GM19468 (cell line): ENCODE measurements around the gene MLC1.

Experiments
- ATAC-seq: cut with Tn5 transposase; IDR thresholded peaks from one replicate; pipeline ENCODE4 v1.9.1; 2021; ENCODE audit warnings: mild to moderate bottlenecking, moderate library complexity, moderate number of reproducible peaks; ENCODE audit not compliant: unreplicated experiment; ENCODE audit errors: extremely low read depth

The MLC1 gene

DNA sequence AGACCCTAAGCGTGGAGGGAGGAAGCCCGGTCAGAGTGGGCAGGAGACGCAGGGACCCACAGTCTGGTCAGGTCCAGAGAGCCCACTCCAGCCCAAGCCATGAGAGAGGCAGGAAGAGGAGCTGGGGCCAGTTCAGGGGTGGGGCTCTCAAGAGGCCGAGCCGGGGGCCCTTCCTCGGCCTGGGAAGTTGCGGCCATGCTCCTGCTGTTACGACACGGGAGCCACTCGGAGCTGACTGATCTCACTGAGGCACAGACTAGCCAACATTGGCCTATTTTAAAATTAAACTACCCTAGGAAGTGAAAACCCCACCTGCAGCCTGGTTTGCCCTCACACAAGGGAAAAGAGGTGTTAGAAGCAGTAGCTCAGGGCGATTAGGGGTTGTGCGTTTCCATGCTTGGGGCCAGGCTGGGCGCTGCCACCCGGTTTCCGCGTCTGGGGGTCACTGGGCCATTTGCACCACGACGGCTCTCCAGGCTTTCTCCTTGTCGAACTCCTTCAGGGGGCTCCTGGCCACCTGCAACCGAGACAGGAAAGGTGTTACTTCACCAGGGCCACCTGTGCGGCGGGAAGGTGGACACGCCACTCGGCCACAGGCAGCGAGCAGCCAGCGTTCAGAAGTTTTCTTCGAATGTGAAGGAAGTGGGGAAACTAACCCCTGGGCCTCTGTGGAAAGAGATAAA, 23.9 kb downstream of the MLC1 start:
- no peak for ATAC-seq

DNA sequence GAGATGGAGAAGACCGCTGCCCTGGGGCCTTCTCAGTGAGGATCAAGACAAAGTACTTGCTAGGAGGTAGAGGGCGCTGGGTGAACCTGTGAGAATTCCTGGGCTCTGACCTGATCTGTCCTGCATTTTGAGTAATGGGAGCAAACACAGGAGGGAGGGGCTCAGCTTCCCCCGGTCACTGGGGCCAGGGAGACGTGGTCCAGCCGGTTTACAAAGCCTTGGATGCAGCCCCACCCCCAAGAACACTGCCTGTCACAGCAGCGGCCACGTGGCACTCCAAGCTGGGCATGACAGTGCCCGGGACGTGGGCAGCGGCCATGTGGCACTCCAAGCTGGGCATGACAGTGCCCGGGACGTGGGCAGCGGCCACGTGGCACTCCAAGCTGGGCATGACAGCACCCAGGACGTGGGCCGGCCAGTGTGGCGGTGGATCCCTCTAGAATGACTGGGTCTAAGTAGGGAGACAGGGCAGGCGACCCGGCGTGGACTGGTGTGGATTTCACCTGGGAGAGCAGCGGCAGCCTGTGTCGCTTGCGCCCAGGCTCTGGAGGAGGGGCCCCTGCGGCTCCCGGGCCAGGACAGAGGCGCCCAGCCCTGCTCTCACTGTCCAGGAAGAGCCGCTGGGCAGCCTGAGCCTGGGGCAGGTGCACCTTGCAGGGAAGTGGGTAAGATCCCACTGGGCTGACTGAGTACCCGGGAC, 24.6 kb downstream of the MLC1 start:
- no peak for ATAC-seq

DNA sequence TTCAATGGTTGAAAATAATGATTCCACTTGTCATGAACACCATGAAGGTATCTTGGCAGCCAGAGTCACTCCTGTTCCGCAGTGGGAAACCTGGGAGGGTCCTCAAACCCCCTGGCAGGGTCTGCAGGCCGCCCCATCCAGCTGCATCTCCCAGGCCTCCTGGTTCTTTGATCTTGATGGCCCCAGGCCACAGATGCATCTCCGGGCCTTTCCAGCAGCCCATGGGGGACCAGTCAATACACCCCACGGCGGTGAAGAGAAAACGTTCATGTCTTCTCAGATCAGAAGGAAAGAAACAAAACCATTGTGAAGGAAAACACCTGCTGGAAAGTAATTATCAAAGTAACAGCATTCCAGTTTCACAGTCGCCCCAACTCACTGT, 25.4 kb downstream of the MLC1 start:
- no peak for ATAC-seq

DNA sequence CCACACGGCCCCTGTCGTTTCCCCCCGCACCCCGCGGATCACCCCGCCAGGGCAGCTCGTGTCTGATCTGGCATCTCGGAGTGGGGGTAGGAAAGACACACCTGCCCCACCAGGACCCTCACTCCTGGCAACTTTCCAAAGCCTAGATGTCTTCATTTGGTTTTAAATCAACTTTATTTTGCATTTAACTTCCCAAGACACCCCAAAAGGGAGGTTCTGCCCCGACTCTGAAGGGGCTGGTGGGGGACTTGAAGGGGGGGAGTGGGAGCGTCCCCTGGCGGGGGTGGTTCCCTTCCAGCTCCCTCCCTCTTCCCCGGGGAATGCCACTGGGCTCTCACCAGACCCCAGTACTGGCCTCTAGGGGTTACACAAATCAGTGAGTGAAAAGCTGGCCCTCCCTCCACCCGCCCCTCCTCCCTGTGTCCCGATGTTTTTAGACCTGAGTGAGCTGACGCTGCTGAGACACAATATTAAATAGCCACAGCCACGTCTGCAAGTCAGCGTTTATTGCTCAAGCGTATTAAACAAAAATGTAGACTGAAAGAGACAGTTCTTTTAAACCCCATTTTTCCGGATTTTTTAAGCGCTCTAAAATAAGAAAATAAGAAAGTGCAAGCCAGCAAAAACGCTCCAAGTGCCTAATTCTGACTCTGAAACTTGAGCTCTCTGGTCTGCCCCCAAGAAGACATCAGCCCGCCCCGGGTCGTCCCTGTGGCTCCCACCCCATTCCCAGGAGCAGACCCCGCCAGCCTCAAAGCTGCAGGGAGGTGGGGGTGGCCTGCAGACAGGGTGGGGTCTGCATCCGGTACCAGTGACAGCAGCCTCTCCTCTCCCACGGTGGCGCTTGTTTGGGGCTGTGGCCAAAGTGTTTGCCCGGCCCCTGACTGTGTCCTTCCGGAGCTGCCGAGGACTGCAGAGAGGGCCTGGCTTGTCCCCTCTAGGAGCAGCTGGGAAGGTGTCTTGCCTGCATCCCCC, 26.0 kb downstream of the MLC1 start:
- ATAC-seq = no peak

DNA sequence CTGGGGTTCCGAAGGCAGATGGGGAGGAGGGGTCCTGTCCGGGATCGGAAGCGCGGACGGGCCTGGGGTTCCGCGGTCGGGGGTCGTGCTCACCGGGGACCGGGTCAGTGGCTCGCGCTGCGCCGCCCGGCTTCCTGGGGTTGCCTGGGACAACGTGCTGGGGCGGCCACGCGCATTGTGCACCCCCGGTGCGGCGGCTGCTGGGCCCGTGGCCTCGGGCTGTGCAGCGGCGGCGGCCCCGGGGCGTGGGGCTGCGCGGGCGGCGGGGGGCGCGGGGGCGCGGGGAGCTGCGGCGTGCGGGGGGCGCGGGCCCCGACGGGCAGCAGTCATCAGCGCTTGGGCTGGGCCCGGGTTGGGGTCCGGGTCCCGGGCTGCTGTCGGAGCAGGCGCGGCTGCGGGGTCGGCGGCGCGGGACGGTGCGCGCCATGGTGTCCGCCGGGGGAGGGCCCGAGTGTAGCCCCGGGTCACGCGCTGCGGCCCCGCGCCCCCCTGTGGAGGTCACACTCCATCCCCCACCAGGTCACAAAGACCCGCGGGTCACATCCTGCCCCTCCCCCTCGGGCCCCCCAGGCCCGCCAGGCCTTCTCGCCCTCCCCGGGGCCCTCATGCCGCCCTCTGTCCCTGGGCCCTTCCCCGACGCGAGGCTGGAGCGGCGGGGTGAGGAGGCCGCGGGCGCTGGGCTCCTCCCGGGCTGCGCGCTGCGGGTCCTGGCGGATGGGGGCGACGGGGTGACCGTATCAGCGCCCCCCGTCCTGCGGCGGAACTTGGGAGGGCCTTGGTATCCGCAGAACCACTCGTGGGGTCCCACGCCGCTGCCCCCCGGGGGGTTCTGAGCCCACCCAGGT, 26.9 kb downstream of the MLC1 start, which contains the start of gene TTLL8:
Gene TTLL8 (minus strand): TSS at position 238 of the 845 bp plus-strand sequence.
- ATAC-seq = no peak

DNA sequence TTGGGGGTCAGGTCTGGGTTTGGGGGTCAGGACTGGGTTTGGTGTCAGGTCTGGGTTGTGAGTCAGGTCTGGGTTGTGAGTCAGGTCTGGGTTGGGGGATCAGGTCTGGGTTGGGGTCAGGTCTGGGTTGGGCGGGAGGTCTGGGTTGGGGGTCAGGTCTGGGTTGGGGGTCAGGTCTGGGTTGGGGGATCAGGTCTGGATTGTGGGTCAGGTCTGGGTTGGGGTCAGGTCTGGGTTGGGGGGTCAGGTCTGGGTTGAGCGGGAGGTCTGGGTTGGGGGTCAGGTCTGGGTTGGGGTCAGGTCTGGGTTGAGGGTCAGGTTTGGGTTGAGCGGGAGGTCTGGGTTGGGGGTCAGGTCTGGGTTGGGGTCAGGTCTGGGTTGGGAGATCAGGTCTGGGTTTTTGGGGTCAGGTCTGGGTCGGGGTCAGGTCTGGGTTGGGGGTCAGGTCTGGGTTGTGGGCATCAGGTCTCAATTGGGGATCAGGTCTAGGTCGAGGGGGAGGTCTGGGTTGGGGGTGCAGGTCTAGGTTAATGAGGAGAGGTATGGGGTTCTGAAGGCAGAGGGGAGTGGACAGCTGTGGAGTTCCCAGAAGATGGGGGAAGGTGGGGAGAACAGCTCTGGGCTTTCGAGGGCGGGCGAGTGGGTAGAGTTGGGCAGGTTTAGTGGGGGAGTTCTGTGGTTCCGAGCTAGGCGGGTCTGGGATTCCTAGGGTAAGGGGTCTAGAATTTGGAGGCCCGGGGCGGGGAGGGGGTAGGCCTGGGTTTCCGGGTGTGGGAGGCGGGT, 27.8 kb downstream of the MLC1 start:
- no peak for ATAC-seq

DNA sequence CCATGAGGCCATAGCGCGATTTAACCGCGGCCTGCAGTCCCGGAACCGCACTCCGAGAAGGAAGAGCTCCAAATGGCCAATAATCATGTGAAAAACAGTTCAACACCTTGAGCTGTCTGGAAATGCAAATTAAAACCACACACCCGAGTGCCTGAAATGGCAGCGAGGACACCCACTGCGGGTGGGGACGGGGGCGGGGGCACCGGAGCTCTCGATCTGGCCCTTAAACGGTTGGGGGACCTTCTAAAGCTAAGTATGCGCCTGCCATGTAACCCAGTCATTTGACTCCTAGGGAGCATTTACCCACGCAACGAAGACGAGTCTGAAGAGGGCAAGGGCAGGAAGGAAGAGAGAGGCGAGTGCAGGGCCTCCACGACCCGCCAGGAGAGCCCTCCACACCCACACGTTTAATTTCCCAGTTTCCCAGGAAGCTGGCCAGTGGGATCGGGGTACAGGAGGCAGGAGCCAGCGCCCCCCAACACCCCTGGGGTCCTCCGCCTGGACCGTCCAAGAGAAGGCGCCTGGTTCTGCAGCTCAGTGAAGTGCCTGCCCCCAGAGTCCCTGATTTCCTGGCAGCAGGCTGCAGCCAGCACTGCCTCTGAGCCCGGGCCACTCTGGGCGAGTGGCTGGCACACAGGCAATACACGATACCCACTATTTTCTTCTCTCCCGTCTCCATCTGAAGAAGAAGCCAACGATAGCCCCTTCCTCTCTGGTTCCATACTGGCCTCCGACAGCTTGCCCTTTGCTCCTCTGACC, 28.8 kb downstream of the MLC1 start:
- no peak for ATAC-seq

DNA sequence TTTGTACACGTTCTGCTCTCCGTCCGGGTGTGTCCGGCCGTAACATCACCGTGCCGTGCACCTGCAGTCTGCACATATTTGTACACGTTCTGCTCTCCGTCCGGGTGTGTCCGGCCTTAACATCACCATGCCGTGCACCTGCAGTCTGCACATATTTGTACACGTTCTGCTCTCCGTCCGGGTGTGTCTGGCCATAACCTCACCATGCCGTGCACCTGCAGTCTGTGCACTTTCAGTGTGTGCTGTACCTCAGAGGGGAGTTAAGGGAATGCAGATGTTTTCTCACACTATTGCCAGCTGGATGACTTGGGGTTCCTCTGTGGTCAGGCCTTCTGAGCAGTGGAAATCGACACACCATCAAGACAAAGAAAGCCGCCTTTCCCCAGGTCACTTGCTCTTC, 31.4 kb downstream of the MLC1 start:
- no peak for ATAC-seq

DNA sequence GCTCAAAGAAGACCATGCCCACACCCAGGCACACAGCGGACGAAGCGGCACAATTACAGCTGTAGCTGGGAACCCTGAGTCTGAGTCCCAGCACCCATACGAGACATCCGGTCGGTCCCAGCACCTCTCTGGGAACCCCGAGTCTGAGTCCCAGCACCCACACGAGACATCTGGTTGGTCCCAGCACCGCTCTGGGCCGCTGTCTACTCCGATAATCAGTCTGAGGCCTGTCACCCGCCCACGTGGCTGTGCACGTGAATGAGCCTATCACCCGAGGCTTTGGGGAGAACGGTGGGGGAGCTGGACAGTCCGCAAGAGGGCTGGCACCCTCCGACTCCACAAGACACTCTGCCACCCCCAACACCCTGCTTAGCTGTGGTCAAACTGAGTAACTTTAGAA, 33.3 kb downstream of the MLC1 start:
- no peak for ATAC-seq

DNA sequence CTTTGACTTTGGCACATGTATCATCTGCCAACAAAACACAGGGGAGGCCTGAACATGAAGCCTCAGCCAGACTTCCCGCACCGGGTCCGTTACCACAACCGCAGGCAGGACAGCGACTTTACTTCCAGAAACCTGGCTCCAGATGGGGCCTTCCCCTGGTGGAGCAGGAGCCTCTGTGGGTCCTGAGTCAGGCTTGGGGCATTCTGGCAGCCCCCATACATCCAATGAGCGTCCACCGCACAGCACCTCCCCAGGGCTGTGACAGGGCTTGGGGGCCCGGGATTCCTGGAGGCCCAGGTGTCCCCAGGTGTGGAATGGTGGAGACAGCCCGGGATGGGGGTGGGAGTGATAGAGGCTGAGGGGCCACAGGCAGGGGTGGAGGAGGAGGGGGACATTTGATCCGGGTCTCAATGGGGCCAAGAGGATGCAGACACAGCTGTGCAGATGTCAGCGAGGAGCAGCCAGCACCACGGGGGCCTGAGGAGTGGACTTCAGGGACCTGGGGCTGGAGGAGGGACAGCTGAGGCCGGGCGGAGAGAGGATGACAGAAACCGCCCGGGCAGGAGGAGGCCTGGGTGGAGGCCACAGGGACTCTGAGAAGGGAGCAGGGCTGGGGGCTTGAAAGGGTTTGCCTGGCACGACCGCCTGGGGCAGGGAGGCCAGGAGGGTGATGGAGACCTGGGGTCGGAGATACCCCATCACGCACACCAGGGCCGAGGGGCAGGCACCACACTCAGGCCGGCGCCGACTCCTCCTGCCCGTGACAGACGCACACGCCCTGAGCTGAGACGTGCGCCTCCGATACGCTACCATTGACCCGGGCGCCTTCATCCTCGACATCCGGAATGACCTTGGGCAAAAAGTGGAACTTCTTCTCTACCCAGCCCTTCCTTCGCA, 35.7 kb downstream of the MLC1 start:
- no peak for ATAC-seq

DNA sequence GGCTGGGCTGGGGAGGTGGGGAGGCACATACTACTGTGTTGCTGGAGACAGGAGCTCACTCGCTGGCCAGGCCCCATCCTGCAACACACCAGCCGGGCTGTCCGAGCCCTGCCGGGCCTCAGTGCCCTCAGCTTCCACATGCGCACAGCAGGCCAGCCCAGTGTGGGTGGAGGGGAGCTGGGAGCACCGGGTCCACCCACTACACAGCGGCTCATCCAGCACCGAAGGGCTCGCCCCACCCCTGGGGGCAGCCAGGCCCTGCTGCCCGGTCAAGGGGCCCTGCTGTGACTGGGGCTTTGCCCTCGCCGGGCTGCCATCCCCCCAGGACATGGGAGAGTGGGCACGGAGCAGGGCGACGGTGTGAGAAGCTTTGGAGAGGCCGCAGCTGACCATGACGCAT, 36.4 kb downstream of the MLC1 start:
- ATAC-seq = no peak

DNA sequence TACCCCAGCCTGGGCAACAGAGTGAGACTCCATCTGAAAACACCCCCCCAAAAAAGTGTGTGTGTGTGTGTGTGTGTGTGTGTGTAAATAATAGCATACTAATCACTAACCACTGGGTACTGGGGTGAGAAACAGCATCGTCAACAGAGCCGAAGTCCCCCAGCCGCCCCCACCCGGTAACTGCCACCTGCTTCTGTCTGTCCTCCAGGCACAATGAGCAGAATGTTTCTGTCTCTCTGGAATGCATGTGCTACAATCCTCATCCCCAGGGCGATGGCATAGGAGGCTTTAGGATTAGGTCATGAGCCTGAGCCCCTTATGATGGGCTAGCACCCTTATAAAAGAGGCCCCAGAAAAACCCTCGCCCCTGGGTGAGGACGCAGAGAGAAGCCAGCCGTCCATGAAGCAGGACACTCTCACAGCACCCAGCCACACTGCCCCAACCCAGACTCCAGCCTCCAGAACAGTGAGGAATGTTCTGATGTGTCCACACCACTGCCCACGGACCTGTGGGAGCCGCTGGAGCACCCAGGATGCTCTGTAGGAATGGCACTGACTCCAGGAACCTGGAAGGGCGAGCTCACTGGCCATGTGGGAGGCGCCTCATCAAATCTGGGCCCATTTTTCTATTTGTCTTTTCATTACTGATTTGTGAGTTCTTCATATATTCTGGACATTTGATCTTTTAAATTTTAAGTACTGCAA, 37.0 kb downstream of the MLC1 start:
- ATAC-seq = no peak

DNA sequence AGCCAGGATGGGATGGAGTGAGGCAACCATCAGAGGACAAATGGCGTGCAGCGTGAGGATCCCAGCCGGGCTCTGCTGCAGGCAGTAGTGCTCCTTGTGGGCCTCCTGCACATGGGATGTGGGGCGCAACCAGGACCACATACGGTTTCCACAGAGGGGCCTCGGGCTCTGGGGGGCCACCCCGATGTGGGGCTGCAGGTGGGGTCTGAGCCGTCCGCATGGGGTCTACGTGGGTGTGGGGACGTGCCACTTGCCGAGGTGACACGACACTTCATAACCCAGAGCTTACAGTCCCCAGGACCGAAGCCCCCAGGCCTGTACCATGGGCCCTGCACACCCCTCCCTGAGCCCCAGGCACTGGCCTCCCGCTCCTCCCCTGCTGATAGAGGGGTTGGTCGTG, 37.9 kb downstream of the MLC1 start:
- no peak for ATAC-seq

DNA sequence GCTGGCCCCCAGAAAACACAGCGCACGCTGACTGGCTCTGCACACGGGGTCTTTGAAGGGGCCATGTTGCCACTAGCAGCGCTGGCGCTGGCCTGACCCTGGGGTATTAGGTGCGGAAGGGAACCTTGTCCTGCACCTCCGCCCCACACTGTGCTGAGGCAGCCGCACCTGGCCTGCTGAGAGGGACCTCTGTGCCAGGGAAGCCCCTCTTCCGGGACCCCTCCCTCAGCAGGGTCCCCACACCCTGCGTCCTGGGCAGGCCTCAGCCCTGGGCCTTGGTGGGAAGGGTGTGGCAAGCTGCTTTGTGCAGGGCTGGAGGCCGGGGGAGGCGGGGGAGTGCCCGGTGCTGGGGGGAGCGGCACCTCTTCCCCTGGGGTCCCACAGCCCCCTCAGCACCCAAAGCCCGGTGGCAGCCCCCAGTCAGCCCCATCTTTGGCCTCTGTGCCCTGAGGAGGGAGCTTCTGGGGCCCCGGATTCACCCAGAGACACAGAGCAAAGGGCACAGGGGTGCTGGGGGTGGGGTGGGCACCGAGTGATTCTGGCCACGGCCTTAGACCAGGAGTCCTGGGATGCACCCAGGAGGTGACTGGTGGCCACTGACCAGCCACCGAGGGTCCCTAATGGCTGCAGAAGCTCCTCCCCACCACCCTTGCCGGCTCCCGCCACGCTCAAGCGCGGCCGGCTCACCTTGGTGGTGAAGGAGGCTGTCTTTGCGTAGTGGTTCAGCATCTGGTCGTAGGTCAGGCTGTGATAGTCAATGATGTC, 38.6 kb downstream of the MLC1 start:
- ATAC-seq = no peak

DNA sequence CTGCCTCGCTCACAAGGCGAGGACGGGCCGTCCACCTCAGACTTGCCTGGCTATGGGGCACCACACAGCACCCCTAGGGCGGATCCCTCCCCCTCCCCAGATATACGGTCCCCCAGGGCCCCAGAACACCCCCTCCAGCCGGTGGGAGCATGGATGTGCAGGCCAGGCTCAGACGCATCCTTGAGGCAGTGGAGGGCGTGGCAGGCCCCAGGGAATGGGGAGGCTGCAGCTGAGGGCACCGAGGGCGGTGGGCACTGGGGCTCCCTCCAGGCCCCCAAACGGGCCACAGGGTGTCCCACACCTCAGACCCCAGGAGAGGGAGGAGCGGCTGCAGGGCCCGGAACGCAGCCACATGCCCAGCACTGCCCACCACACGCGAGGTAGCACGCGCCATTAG, 39.2 kb downstream of the MLC1 start:
- no peak for ATAC-seq
